ENCODE measurements around the gene IFI30. TPM values are rescaled to one million over a fixed set of nuclear protein-coding genes. Genes with fewer than 3 reads are reported as not detected.

IFI30 gene
- total and polyA plus RNA-seq, 2 experiments from 2014 or later = 27.4 to 34.4 TPM

DNA sequence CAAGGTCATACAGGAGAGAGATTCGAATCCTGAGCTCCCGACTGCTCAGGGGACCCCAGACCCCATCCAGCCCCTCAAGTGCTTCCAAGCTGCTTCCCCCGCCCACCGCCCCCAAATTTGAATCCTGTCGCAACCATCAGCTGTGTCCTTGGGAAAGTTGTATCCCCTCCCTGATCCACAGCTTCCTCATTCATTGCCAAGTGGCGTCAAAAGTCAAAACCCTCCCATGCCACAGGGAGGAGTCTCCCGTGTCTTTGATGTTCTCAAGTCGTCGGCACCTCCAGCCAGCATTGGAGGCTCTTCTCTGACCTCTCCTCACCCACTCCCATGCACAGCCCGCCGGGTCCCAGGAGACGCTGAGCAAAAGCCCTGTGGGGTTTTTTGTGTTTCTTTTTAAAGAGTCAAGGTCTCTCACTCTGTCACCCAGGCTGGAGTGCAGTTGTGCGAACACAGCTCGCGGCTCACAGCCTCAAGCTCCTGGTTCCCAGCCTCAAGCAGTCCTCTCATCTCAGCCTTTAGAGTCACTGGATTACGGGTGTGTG, 2.8 kb upstream of the IFI30 start:
- peaks cover 4% of the 10 kb centered on the region for H3K4me1 ChIP-seq (ENCODE audit: insufficient read depth)
- H3K9me2 ChIP-seq (ENCODE audit: insufficient read depth) = no peaks in the 10 kb centered on the region
- TF ChIP-seq ETS1 (IDR thresholded peaks at IDR 0.05) = no peak
- TF ChIP-seq, protein P1, sequence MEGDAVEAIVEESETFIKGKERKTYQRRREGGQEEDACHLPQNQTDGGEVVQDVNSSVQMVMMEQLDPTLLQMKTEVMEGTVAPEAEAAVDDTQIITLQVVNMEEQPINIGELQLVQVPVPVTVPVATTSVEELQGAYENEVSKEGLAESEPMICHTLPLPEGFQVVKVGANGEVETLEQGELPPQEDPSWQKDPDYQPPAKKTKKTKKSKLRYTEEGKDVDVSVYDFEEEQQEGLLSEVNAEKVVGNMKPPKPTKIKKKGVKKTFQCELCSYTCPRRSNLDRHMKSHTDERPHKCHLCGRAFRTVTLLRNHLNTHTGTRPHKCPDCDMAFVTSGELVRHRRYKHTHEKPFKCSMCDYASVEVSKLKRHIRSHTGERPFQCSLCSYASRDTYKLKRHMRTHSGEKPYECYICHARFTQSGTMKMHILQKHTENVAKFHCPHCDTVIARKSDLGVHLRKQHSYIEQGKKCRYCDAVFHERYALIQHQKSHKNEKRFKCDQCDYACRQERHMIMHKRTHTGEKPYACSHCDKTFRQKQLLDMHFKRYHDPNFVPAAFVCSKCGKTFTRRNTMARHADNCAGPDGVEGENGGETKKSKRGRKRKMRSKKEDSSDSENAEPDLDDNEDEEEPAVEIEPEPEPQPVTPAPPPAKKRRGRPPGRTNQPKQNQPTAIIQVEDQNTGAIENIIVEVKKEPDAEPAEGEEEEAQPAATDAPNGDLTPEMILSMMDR (conservative IDR thresholded peaks at IDR 0.05; ENCODE audit: low read depth in 2 of 2) = no peak
- TF ChIP-seq EZH2phosphoT487 (IDR thresholded peaks at IDR 0.05; ENCODE audit: unreplicated experiment) = no peak
- no peak for TF ChIP-seq ZNF331 (CRISPR knock-in tag; IDR thresholded peaks at IDR 0.05; ENCODE audit: low read depth)
- no peak for TF ChIP-seq POLR2AphosphoS5 (IDR thresholded peaks at IDR 0.05; ENCODE audit: low read depth)
- no peak for TF ChIP-seq CREB1 (CRISPR knock-in tag; IDR thresholded peaks at IDR 0.05; ENCODE audit: low read depth)
- TF ChIP-seq NANOG (IDR thresholded peaks at IDR 0.05; ENCODE audit: borderline replicate concordance) = no peak
- TF ChIP-seq, protein P2, sequence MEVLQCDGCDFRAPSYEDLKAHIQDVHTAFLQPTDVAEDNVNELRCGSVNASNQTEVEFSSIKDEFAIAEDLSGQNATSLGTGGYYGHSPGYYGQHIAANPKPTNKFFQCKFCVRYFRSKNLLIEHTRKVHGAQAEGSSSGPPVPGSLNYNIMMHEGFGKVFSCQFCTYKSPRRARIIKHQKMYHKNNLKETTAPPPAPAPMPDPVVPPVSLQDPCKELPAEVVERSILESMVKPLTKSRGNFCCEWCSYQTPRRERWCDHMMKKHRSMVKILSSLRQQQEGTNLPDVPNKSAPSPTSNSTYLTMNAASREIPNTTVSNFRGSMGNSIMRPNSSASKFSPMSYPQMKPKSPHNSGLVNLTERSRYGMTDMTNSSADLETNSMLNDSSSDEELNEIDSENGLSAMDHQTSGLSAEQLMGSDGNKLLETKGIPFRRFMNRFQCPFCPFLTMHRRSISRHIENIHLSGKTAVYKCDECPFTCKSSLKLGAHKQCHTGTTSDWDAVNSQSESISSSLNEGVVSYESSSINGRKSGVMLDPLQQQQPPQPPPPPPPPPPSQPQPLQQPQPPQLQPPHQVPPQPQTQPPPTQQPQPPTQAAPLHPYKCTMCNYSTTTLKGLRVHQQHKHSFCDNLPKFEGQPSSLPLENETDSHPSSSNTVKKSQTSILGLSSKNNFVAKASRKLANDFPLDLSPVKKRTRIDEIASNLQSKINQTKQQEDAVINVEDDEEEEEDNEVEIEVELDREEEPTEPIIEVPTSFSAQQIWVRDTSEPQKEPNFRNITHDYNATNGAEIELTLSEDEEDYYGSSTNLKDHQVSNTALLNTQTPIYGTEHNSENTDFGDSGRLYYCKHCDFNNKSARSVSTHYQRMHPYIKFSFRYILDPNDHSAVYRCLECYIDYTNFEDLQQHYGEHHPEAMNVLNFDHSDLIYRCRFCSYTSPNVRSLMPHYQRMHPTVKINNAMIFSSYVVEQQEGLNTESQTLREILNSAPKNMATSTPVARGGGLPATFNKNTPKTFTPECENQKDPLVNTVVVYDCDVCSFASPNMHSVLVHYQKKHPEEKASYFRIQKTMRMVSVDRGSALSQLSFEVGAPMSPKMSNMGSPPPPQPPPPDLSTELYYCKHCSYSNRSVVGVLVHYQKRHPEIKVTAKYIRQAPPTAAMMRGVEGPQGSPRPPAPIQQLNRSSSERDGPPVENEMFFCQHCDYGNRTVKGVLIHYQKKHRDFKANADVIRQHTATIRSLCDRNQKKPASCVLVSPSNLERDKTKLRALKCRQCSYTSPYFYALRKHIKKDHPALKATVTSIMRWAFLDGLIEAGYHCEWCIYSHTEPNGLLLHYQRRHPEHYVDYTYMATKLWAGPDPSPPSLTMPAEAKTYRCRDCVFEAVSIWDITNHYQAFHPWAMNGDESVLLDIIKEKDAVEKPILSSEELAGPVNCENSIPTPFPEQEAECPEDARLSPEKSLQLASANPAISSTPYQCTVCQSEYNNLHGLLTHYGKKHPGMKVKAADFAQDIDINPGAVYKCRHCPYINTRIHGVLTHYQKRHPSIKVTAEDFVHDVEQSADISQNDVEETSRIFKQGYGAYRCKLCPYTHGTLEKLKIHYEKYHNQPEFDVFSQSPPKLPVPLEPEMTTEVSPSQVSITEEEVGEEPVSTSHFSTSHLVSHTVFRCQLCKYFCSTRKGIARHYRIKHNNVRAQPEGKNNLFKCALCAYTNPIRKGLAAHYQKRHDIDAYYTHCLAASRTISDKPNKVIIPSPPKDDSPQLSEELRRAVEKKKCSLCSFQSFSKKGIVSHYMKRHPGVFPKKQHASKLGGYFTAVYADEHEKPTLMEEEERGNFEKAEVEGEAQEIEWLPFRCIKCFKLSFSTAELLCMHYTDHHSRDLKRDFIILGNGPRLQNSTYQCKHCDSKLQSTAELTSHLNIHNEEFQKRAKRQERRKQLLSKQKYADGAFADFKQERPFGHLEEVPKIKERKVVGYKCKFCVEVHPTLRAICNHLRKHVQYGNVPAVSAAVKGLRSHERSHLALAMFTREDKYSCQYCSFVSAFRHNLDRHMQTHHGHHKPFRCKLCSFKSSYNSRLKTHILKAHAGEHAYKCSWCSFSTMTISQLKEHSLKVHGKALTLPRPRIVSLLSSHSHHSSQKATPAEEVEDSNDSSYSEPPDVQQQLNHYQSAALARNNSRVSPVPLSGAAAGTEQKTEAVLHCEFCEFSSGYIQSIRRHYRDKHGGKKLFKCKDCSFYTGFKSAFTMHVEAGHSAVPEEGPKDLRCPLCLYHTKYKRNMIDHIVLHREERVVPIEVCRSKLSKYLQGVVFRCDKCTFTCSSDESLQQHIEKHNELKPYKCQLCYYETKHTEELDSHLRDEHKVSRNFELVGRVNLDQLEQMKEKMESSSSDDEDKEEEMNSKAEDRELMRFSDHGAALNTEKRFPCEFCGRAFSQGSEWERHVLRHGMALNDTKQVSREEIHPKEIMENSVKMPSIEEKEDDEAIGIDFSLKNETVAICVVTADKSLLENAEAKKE (CRISPR knock-in tag; IDR thresholded peaks at IDR 0.05) = no peak
- no peak for TF ChIP-seq STAT1 (IDR thresholded peaks at IDR 0.05; ENCODE audit: unreplicated experiment)
- TF ChIP-seq JUNB (IDR thresholded peaks at IDR 0.05; ENCODE audit: unreplicated experiment) = no peak
- TF ChIP-seq ZNF114 (CRISPR knock-in tag; IDR thresholded peaks at IDR 0.05) = no peak
- TF ChIP-seq, protein P3, sequence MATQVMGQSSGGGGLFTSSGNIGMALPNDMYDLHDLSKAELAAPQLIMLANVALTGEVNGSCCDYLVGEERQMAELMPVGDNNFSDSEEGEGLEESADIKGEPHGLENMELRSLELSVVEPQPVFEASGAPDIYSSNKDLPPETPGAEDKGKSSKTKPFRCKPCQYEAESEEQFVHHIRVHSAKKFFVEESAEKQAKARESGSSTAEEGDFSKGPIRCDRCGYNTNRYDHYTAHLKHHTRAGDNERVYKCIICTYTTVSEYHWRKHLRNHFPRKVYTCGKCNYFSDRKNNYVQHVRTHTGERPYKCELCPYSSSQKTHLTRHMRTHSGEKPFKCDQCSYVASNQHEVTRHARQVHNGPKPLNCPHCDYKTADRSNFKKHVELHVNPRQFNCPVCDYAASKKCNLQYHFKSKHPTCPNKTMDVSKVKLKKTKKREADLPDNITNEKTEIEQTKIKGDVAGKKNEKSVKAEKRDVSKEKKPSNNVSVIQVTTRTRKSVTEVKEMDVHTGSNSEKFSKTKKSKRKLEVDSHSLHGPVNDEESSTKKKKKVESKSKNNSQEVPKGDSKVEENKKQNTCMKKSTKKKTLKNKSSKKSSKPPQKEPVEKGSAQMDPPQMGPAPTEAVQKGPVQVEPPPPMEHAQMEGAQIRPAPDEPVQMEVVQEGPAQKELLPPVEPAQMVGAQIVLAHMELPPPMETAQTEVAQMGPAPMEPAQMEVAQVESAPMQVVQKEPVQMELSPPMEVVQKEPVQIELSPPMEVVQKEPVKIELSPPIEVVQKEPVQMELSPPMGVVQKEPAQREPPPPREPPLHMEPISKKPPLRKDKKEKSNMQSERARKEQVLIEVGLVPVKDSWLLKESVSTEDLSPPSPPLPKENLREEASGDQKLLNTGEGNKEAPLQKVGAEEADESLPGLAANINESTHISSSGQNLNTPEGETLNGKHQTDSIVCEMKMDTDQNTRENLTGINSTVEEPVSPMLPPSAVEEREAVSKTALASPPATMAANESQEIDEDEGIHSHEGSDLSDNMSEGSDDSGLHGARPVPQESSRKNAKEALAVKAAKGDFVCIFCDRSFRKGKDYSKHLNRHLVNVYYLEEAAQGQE (IDR thresholded peaks at IDR 0.05; ENCODE audit: unreplicated experiment) = no peak
- no peak for TF ChIP-seq EZH2 (IDR thresholded peaks at IDR 0.05; ENCODE audit: low read depth, unreplicated experiment)
- Mint-ChIP-seq H3K27me3 (ENCODE audit: insufficient read depth, low read depth, poor library complexity) (peaks cover 22% of the 10 kb centered on the region), H3K36me3 (ENCODE audit: low read depth) (peaks cover 35% of the 10 kb centered on the region), H3K4me3 (no peak overlapping the region; the same call in 2 of the 3 replicates), H3K4me1 (peaks cover 6% of the 10 kb centered on the region), H3K9me3 (no peaks in the 10 kb centered on the region), H3K27ac (no peak overlapping the region)
- ATAC-seq (no peak), DNase-seq (ENCODE audit: low spot score) (no peak)
- no peaks in the 10 kb centered on the region for H3K79me2 ChIP-seq (replicated peaks; ENCODE audit: insufficient read depth)
- H3K36me3 ChIP-seq (ENCODE audit: insufficient read depth) = peaks cover under 1% of the 10 kb centered on the region; the same call in 1 of the 2 replicates
- H4K20me1 ChIP-seq (replicated peaks; ENCODE audit: insufficient read depth) = no peaks in the 10 kb centered on the region
- no peak overlapping the region for H2AFZ ChIP-seq
- H3K27me3 ChIP-seq (ENCODE audit: insufficient read depth) = peaks cover 12% of the 10 kb centered on the region
- H3F3A ChIP-seq (replicated peaks; ENCODE audit: low read depth) = peaks cover 13% of the 10 kb centered on the region
- no peak overlapping the region for H3K4me2 ChIP-seq
- no peak overlapping the region for H3K27ac ChIP-seq (ENCODE audit: low read depth)
- no peak overlapping the region for H3K4me3 ChIP-seq

All from GM23338 (cell line).